Loucy (cell line): Measurements from ENCODE around the gene METRNL.
"Not testable (repeated sequence)": the region's sequence is repeated elsewhere in the genome, so short reads cannot be mapped to it uniquely, and the experiment has no call there.

ENCODE experiments used
- H2AFZ ChIP-seq: fragments of 200-600 bp; sonication (generic); 2 replicates; pipeline ENCODE4 v1.6.0; 2016; ENCODE audit warnings: antibody characterized with exemption, mild to moderate bottlenecking, low read length, moderate library complexity
- H3F3A ChIP-seq: fragments of 200-600 bp; 2 replicates; pipeline ENCODE4 v1.6.0; 2016; ENCODE audit warnings: antibody characterized with exemption, low read depth, mild to moderate bottlenecking
- H3K27me3 ChIP-seq: fragments of 200-600 bp; sonication (generic); 2 replicates; pipeline ENCODE4 v1.6.1; 2014; ENCODE audit warnings: low read length, mild to moderate bottlenecking; ENCODE audit not compliant: insufficient read depth, poor library complexity, severe bottlenecking
- H3K36me3 ChIP-seq: fragments of 200-600 bp; sonication (generic); 2 replicates; pipeline ENCODE4 v1.6.1; 2016; ENCODE audit warnings: low read length; ENCODE audit not compliant: insufficient read depth
- H3K4me1 ChIP-seq: fragments of 200-600 bp; sonication (generic); 2 replicates; pipeline ENCODE4 v1.5.1; 2014; ENCODE audit warnings: low read length, mild to moderate bottlenecking; ENCODE audit not compliant: insufficient read depth, poor library complexity, severe bottlenecking
- H3K4me2 ChIP-seq: fragments of 200-600 bp; sonication (generic); 2 replicates; pipeline ENCODE4 v1.6.0; 2014; ENCODE audit warnings: antibody characterized with exemption, low read length, low read depth, mild to moderate bottlenecking; ENCODE audit not compliant: poor library complexity, severe bottlenecking
- H3K4me3 ChIP-seq: fragments of 200-600 bp; sonication (generic); 2 replicates; pipeline ENCODE4 v1.5.1; 2014; ENCODE audit warnings: low read length, mild to moderate bottlenecking, mixed read lengths; ENCODE audit not compliant: poor library complexity, severe bottlenecking
- H3K79me2 ChIP-seq: fragments of 200-600 bp; sonication (generic); 2 replicates; pipeline ENCODE4 v1.6.1; 2014; ENCODE audit warnings: low read length; ENCODE audit not compliant: insufficient read depth
- H3K9ac ChIP-seq: fragments of 200-600 bp; sonication (generic); 2 replicates; pipeline ENCODE4 v1.6.0; 2014; ENCODE audit warnings: mild to moderate bottlenecking, low read depth, low read length, moderate library complexity; ENCODE audit not compliant: poor library complexity, severe bottlenecking
- H3K9me2 ChIP-seq: fragments of 200-600 bp; sonication (generic); replicated peaks from 2 replicates; pipeline ENCODE4 v1.6.1; 2016; ENCODE audit warnings: low read depth, low read length, mixed read lengths
- H3K9me3 ChIP-seq: fragments of 200-600 bp; sonication (generic); 2 replicates; pipeline ENCODE4 v1.6.1; 2014; ENCODE audit warnings: mild to moderate bottlenecking, antibody characterized with exemption, low read length, low read depth; ENCODE audit not compliant: insufficient read depth
- H4K20me1 ChIP-seq: fragments of 200-600 bp; sonication (generic); 2 replicates; pipeline ENCODE4 v1.6.0; 2014; ENCODE audit warnings: antibody characterized with exemption, low read length, mild to moderate bottlenecking; ENCODE audit not compliant: insufficient read depth, poor library complexity, severe bottlenecking
- CTCF ChIP-seq: fragments of 200-600 bp; sonication (generic); conservative IDR thresholded peaks from 2 replicates; pipeline ENCODE4 v1.5.1; 2014; ENCODE audit warnings: mild to moderate bottlenecking, antibody characterized with exemption, low read length
- EZH2phosphoT487 ChIP-seq: fragments of 200-600 bp; IDR thresholded peaks from 2 replicates; pipeline ENCODE4 v1.6.1; 2018; ENCODE audit warnings: antibody characterized with exemption, mild to moderate bottlenecking, moderate library complexity, borderline replicate concordance

METRNL gene

GRCh38 chr17:83137523-83137922 lies 58.1 kb downstream of the METRNL start:
- H3K27me3 ChIP-seq: no peaks in the 10 kb centered on the region
- peaks cover 5% of the 10 kb centered on the region; the same call in 1 of the 2 replicates for H3K9me3 ChIP-seq
- no peaks in the 10 kb centered on the region for H3K79me2 ChIP-seq
- no peak overlapping the region for H2AFZ ChIP-seq
- H3K9me2 ChIP-seq: no peaks in the 10 kb centered on the region
- no peak overlapping the region for H3K4me3 ChIP-seq
- no peak overlapping the region for H3K9ac ChIP-seq
- no peak overlapping the region for H3K4me2 ChIP-seq
- no peaks in the 10 kb centered on the region for H3K36me3 ChIP-seq
- no peaks in the 10 kb centered on the region for H4K20me1 ChIP-seq
- no peaks in the 10 kb centered on the region for H3F3A ChIP-seq
- H3K4me1 ChIP-seq: peaks cover 10% of the 10 kb centered on the region
- TF ChIP-seq CTCF: no peak
- TF ChIP-seq EZH2phosphoT487: no peak

GRCh38 chr17:83138820-83139219 lies 59.4 kb downstream of the METRNL start:
- Histone ChIP-seq H3F3A (no peaks in the 10 kb centered on the region), H3K27me3 (no peaks in the 10 kb centered on the region), H3K36me3 (no peaks in the 10 kb centered on the region), H3K9me3 (peaks cover 12% of the 10 kb centered on the region; the same call in 1 of the 2 replicates), H3K79me2 (no peaks in the 10 kb centered on the region), H4K20me1 (no peaks in the 10 kb centered on the region), H3K9ac (no peak overlapping the region), H3K4me2 (no peak overlapping the region), H3K4me3 (no peak overlapping the region), H2AFZ (no peak overlapping the region), H3K4me1 (no peaks in the 10 kb centered on the region), H3K9me2 (no peaks in the 10 kb centered on the region)
- TF ChIP-seq EZH2phosphoT487 (no peak), CTCF (no peak)

- not testable (repeated sequence) for H3K9ac ChIP-seq, H3F3A ChIP-seq, H3K36me3 ChIP-seq, H3K9me2 ChIP-seq, H3K79me2 ChIP-seq, H2AFZ ChIP-seq, H3K4me3 ChIP-seq, H4K20me1 ChIP-seq, H3K4me2 ChIP-seq, H3K27me3 ChIP-seq, H3K4me1 ChIP-seq
- peaks cover 12% of the 10 kb centered on the region; the same call in 1 of the 2 replicates for H3K9me3 ChIP-seq
Measured at GRCh38 chr17:83139541-83140248, 60.3 kb downstream of the METRNL start.

GRCh38 chr17:83140249-83140566 lies 60.8 kb downstream of the METRNL start:
- H3K27me3 ChIP-seq: not testable (repeated sequence)

More at GRCh38 chr17:83140249-83140566, 60.8 kb downstream of the METRNL start:
- not testable (repeated sequence) for H3K9ac ChIP-seq, H3K4me1 ChIP-seq, H4K20me1 ChIP-seq, H3F3A ChIP-seq, H3K9me2 ChIP-seq, H3K4me3 ChIP-seq, H3K36me3 ChIP-seq, H3K79me2 ChIP-seq, H3K4me2 ChIP-seq, H2AFZ ChIP-seq
- peaks cover 12% of the 10 kb centered on the region; the same call in 1 of the 2 replicates for H3K9me3 ChIP-seq
